Nephron progenitor cell (in vitro differentiated cells): ENCODE measurements around the gene ITGA2B.

Source experiments
- DNase-seq: peaks from one replicate; pipeline ENCODE4 v3.0.0; 2021
- H3K27ac Mint-ChIP-seq: 2 replicates; pipeline ENCODE4 v1.8.0; 2021; ENCODE audit warnings: mild to moderate bottlenecking, moderate library complexity, mixed read lengths
- H3K27me3 Mint-ChIP-seq: 2 replicates; pipeline ENCODE4 v1.8.0; 2021; ENCODE audit warnings: mild to moderate bottlenecking, low read depth, mixed read lengths; ENCODE audit not compliant: poor library complexity
- H3K36me3 Mint-ChIP-seq: 2 replicates; pipeline ENCODE4 v1.8.0; 2021; ENCODE audit warnings: low read depth, mixed read lengths
- H3K4me1 Mint-ChIP-seq: 2 replicates; pipeline ENCODE4 v1.8.0; 2021; ENCODE audit warnings: mixed read lengths
- H3K4me3 Mint-ChIP-seq: 2 replicates; pipeline ENCODE4 v1.8.0; 2021; ENCODE audit warnings: mild to moderate bottlenecking, moderate library complexity, mixed read lengths
- H3K9me3 Mint-ChIP-seq: 2 replicates; pipeline ENCODE4 v1.8.0; 2021; ENCODE audit warnings: mild to moderate bottlenecking, moderate library complexity, mixed read lengths
- CTCF ChIP-seq: fragments of 200-600 bp; sonication (generic); IDR thresholded peaks from 2 replicates; pipeline ENCODE4 v1.5.0; 2021; ENCODE audit warnings: antibody characterized with exemption

Gene ITGA2B

GRCh38 chr17:44386182-44386525 lies 3.3 kb downstream of the ITGA2B start:
- no peak for TF ChIP-seq CTCF
- no peaks in the 10 kb centered on the region for H3K36me3 Mint-ChIP-seq
- H3K27me3 Mint-ChIP-seq: peaks cover 62% of the 10 kb centered on the region
- DNase-seq: no peak
- no peaks in the 10 kb centered on the region for H3K9me3 Mint-ChIP-seq
- no peak overlapping the region for H3K27ac Mint-ChIP-seq
- peak overlapping the region; percentile 75 for H3K4me3 Mint-ChIP-seq
- peaks cover 30% of the 10 kb centered on the region for H3K4me1 Mint-ChIP-seq

DNA sequence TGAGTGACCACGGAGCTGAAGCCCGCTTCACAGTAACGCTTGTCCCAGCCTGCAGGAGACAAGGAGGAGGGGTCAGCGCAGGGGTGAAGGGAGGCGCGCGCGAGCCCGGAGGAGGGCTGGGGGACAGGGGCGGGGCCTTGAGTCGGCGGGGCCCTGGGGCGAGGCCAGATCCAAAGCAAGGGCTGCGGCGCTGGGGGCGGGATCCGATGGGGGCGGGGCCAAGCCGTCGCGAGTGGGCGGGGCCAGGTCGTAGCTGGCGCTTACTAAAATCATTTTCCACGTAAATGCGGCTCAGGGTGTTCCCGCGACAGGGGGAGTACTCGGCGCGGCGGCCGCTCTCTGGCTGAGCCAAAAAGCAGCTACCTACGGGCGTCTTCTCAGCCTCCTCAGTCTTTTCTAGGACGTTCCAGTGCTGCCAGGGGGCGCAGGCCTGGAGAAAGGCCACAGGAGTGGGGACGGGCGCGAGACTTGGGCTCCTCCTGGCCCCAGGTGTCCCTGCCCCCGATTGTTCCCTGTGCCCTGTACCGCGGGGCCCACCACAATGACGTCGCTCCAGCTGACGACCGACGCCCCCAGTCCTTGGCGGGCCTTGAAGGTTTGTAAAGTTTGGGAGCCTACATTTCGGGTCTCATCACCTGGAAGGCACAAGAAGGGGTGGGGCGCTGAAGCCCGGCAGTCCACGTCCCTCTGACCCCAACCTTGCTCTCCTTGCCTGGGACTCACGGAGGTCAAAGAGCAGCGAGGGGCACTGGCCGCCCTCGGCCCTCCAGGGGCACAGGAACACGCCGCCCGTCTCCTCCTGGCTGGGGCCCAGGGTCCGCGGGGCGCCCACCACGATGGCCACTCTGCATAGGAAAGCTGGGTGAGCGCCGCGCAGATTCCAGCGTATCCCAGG lies 3.9 kb downstream of the ITGA2B start:
- TF ChIP-seq CTCF: no peak
- H3K4me1 Mint-ChIP-seq: peaks cover 26% of the 10 kb centered on the region
- H3K27me3 Mint-ChIP-seq: peaks cover 66% of the 10 kb centered on the region
- DNase-seq: peak; percentile 96
- no peak overlapping the region for H3K27ac Mint-ChIP-seq
- H3K4me3 Mint-ChIP-seq: peak overlapping the region; percentile 82
- no peaks in the 10 kb centered on the region for H3K9me3 Mint-ChIP-seq
- H3K36me3 Mint-ChIP-seq: no peaks in the 10 kb centered on the region

- peaks cover 21% of the 10 kb centered on the region for H3K4me1 Mint-ChIP-seq
- H3K27ac Mint-ChIP-seq: no peak overlapping the region
- TF ChIP-seq CTCF: no peak
- DNase-seq: peak; percentile 56
- H3K36me3 Mint-ChIP-seq: no peaks in the 10 kb centered on the region
- no peaks in the 10 kb centered on the region for H3K9me3 Mint-ChIP-seq
- H3K4me3 Mint-ChIP-seq: peak overlapping the region; percentile 82
- peaks cover 66% of the 10 kb centered on the region for H3K27me3 Mint-ChIP-seq
These were observed 4.6 kb downstream of the ITGA2B start for GRCh38 chr17:44384823-44385286.

DNA sequence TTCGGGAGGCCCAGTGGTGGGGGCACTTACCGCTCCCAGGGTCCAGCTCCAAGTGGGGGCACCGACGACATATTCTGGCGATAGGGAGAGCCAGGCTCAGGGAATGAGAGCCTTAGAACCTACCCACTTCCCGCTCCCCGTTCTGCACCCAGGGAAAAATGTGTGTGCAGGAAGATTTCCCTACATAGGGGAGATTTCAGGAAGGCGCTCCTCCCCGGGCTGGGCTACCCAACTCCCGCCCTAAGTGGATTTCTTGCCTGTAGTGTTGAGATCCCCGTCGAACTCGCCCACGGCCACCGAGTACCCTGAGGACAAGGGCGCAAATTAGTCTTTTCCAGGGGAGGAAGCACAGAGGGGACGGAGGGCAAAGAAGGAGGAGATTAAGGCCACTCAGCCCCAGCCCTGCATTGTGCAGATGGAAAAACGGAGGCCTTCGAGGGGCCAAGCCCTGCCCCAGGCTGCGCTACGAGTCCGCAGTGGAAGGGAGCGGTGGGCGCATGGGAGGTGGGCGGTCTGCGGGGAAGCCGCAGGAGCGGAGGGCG lies 5.1 kb downstream of the ITGA2B start:
- H3K9me3 Mint-ChIP-seq: no peaks in the 10 kb centered on the region
- DNase-seq: no peak
- H3K4me1 Mint-ChIP-seq: peaks cover 16% of the 10 kb centered on the region
- no peak for TF ChIP-seq CTCF
- H3K36me3 Mint-ChIP-seq: no peaks in the 10 kb centered on the region
- H3K27me3 Mint-ChIP-seq: peaks cover 66% of the 10 kb centered on the region
- H3K27ac Mint-ChIP-seq: no peak overlapping the region
- H3K4me3 Mint-ChIP-seq: peak overlapping the region; percentile 82

- no peak overlapping the region for H3K27ac Mint-ChIP-seq
- no peak for TF ChIP-seq CTCF
- H3K4me3 Mint-ChIP-seq: no peak overlapping the region
- H3K4me1 Mint-ChIP-seq: peaks cover 15% of the 10 kb centered on the region
- H3K27me3 Mint-ChIP-seq: peaks cover 63% of the 10 kb centered on the region
- H3K9me3 Mint-ChIP-seq: no peaks in the 10 kb centered on the region
- no peak for DNase-seq
- H3K36me3 Mint-ChIP-seq: no peaks in the 10 kb centered on the region
These were observed 5.6 kb downstream of the ITGA2B start for GRCh38 chr17:44383861-44384260.
